ENCODE measurements around the gene TMEM181. TPM values are rescaled to one million over a fixed set of nuclear protein-coding genes. Genes with fewer than 3 reads are reported as not detected.

Gene TMEM181
- total and polyA plus RNA-seq, 4 experiments from 2014 or later = 4.3 to 28.0 (median 17.1) TPM

DNA sequence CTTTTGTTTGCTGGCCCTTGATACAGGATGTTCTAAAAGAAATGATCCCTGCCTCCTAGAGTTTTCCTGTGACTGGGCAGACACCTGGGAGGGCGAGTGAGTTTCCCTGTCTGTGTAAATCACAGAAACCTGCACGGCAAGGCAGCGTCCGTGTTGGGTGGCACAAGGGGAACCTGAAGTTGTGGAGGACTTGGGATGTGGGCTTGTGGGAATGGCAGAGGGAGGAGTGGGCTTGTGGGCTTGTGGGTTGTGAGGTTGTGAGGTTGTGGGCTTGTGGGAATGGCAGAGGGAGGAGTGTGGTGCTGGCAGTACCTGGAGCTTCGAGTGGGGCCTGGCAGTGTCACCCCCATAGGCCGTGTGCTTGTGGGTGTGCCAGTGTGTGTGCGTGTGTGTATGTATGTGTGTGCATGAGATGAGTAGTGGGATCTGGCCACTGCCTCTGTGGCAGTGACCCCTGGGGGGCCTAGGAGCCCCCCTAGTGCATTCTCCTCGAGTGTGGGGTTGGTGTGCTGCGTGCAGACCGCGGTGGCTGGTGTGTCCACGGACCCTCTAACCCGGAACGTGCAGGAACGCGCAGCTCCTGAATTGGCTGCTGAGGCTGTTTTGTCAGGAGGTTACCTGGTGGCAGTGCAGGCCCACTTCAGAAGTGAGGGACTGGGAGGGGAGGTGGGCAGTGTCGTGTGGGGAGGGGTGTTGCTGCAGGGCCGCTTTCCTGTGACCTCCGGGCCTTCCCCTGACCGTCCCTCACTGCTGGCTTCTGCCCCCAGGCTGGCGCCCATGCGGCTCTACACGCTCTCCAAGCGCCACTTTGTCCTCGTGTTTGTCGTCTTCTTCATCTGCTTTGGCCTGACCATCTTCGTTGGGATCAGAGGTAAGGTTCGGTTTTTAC, 13.0 kb downstream of the TMEM181 start:
- DNase-seq = no peak
- ChIA-PET CTCF (ENCODE audit: partially characterized antibody) (no interaction called here), POLR2A (ENCODE audit: partially characterized antibody) (interaction anchor here (0.9 to 1.4 kb wide), 2 partner anchors 14 to 71 kb away, joined by 3 read pairs; partner anchors contain the start of gene DYNLT1)
- Mint-ChIP-seq H3K27me3 (no peaks in the 10 kb centered on the region), H3K36me3 (peaks cover 32 to 36% of the 10 kb centered on the region in 2 donors), H3K27ac (peak overlapping the region in 6 of 7 donors; percentile 48 to 88 (median 80)), H3K9me3 (no peaks in the 10 kb centered on the region), H3K4me3 (peak overlapping the region in 4 of 8 donors; percentile 8 to 39 (median 27)), H3K4me1 (peaks cover 40 to 82% (median 62%) of the 10 kb centered on the region in 4 donors)
- Histone ChIP-seq H3K36me3 (ENCODE audit: insufficient read depth, low read length) (peaks cover 25% of the 10 kb centered on the region), H3K4me3 (ENCODE audit: low read length in 2 of 2) (no peak overlapping the region), H3K9me3 (ENCODE audit: control insufficient read depth in 1 of 2, low read length in 2 of 2) (no peaks in the 10 kb centered on the region), H3K4me1 (ENCODE audit: insufficient read depth, low read length) (peaks cover 58% of the 10 kb centered on the region), H3K27me3 (ENCODE audit: insufficient read depth, low read length) (no peaks in the 10 kb centered on the region), H3K27ac (ENCODE audit: low read depth, low read length) (no peak overlapping the region)
- intact Hi-C loops (cut with micrococcal nuclease) = no loop called here

DNA sequence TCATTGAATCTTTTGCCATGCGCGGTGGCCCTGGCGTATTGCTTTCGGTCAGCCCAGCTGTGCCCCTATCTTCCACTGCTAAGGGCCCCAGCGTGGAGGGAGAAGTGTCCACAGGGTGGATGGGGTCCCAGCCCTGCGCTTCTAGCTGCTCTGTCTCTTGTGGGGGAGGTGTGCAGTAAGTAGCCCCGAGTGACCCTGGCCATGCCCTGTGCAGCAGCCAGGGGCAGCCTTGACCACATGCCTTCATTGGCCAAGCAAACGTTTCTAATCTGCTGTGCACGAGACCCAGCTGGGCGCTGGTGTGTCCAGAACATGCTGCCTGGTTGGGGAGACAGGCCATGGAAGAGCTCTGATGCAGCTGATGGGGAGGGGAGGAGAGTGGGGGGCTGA, 13.6 kb downstream of the TMEM181 start:
- Histone ChIP-seq H3K36me3 (ENCODE audit: insufficient read depth, low read length) (peaks cover 25% of the 10 kb centered on the region), H3K9me3 (ENCODE audit: control insufficient read depth in 1 of 2, low read length in 2 of 2) (no peaks in the 10 kb centered on the region), H3K27ac (ENCODE audit: low read depth, low read length) (no peak overlapping the region), H3K27me3 (ENCODE audit: insufficient read depth, low read length) (no peaks in the 10 kb centered on the region), H3K4me3 (ENCODE audit: low read length in 2 of 2) (no peak overlapping the region), H3K4me1 (ENCODE audit: insufficient read depth, low read length) (peaks cover 52% of the 10 kb centered on the region)
- intact Hi-C loops (cut with micrococcal nuclease) = no loop called here
- Mint-ChIP-seq H3K27me3 (no peaks in the 10 kb centered on the region), H3K4me1 (peaks cover 36 to 81% (median 58%) of the 10 kb centered on the region in 4 donors), H3K27ac (peak overlapping the region in 5 of 7 donors; percentile 42 to 78 (median 46)), H3K4me3 (peak overlapping the region in 3 of 8 donors; percentile 8 to 29 (median 20)), H3K36me3 (peaks cover 37 to 38% of the 10 kb centered on the region in 2 donors), H3K9me3 (no peaks in the 10 kb centered on the region)
- ChIA-PET POLR2A (ENCODE audit: partially characterized antibody) (interaction anchor here (0.9 kb wide), 1 partner anchor 14 kb away, joined by 3 read pairs; no protein-coding TSS in a partner anchor), CTCF (ENCODE audit: partially characterized antibody) (no interaction called here)
- no peak for DNase-seq

- Histone ChIP-seq H3K27me3 (ENCODE audit: insufficient read depth, low read length) (no peaks in the 10 kb centered on the region), H3K4me1 (ENCODE audit: insufficient read depth, low read length) (peaks cover 46% of the 10 kb centered on the region), H3K4me3 (ENCODE audit: low read length in 2 of 2) (no peak overlapping the region), H3K9me3 (ENCODE audit: control insufficient read depth in 1 of 2, low read length in 2 of 2) (no peaks in the 10 kb centered on the region), H3K36me3 (ENCODE audit: insufficient read depth, low read length) (peaks cover 25% of the 10 kb centered on the region), H3K27ac (ENCODE audit: low read depth, low read length) (no peak overlapping the region)
- peaks cover 37 to 38% of the 10 kb centered on the region in 2 donors for H3K36me3 Mint-ChIP-seq
- DNase-seq = no peak
- peak overlapping the region in 4 of 7 donors; percentile 7 to 85 (median 31) for H3K27ac Mint-ChIP-seq
- H3K27me3 Mint-ChIP-seq = no peaks in the 10 kb centered on the region
- ChIA-PET POLR2A (ENCODE audit: partially characterized antibody) (no interaction called here), CTCF (ENCODE audit: partially characterized antibody) (no interaction called here)
- H3K4me3 Mint-ChIP-seq = no peak overlapping the region
- intact Hi-C loops (cut with micrococcal nuclease) = no loop called here
- H3K9me3 Mint-ChIP-seq = no peaks in the 10 kb centered on the region
- peaks cover 32 to 72% (median 53%) of the 10 kb centered on the region in 4 donors for H3K4me1 Mint-ChIP-seq
Observed at GRCh38 chr6:158574800-158575199, 14.9 kb downstream of the TMEM181 start.

DNA sequence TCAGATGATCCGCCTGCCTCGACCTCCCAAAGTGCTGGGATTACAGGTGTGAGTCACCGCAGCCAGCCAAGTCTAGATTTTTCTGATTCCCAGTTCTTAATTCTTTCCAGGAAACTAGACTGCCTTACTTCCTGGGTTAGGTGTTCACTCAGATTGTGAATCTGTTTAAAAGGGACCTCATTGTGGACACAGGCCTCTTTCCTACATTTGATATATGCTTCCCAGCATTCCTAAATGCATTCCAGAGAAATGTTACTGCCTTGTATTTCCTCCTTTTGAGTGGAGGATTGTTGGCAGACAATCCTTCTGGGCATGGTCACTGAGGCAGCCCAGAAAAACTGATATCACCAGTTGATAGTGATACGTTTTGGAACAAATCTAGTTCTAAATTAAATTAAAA, 15.7 kb downstream of the TMEM181 start:
- ChIA-PET CTCF (ENCODE audit: partially characterized antibody) (no interaction called here), POLR2A (ENCODE audit: partially characterized antibody) (no interaction called here)
- no peaks in the 10 kb centered on the region for H3K27me3 Mint-ChIP-seq
- intact Hi-C loops (cut with micrococcal nuclease) = no loop called here
- H3K9me3 Mint-ChIP-seq = no peaks in the 10 kb centered on the region
- Histone ChIP-seq H3K27ac (ENCODE audit: low read depth, low read length) (no peak overlapping the region), H3K4me1 (ENCODE audit: insufficient read depth, low read length) (peaks cover 46% of the 10 kb centered on the region), H3K4me3 (ENCODE audit: low read length in 2 of 2) (no peak overlapping the region), H3K36me3 (ENCODE audit: insufficient read depth, low read length) (peaks cover 25% of the 10 kb centered on the region), H3K27me3 (ENCODE audit: insufficient read depth, low read length) (no peaks in the 10 kb centered on the region), H3K9me3 (ENCODE audit: control insufficient read depth in 1 of 2, low read length in 2 of 2) (no peaks in the 10 kb centered on the region)
- peaks cover 30 to 64% (median 47%) of the 10 kb centered on the region in 4 donors for H3K4me1 Mint-ChIP-seq
- no peak for DNase-seq
- peaks cover 34 to 41% of the 10 kb centered on the region in 2 donors for H3K36me3 Mint-ChIP-seq
- no peak overlapping the region for H3K27ac Mint-ChIP-seq
- H3K4me3 Mint-ChIP-seq = no peak overlapping the region

DNA sequence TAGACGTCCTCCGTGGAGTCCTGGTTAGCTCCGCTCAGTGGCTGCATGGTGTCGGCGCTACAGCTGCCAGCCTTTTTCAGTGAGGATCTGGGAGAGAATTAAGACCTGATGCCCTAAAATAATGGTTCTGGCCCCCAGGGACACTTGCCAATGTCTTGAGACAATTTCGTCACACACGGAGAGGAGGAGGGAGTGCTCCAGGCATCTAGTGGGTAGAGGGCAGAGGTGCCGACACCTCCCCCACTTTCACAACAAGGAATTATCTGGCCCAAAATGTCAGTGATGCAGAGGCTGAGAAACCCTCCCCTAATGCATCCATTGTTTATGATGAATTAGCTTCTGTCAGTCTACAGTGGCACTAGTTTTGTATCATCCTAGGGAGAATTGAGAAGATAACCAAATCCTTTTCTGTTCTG, 24.4 kb downstream of the TMEM181 start:
- H3K36me3 ChIP-seq (ENCODE audit: insufficient read depth, low read length) = peaks cover 45% of the 10 kb centered on the region
- H3K36me3 Mint-ChIP-seq = peaks cover 53 to 75% of the 10 kb centered on the region in 2 donors
- peaks cover 0 to 9% (median 0%) of the 10 kb centered on the region in 4 donors for H3K4me1 Mint-ChIP-seq
- H3K27ac ChIP-seq (ENCODE audit: low read depth, low read length) = no peak overlapping the region
- H3K27me3 Mint-ChIP-seq = no peaks in the 10 kb centered on the region
- intact Hi-C loops (cut with micrococcal nuclease) = no loop called here
- peaks cover 0 to 2% (median 0%) of the 10 kb centered on the region in 8 donors for H3K9me3 Mint-ChIP-seq
- H3K4me3 Mint-ChIP-seq = no peak overlapping the region
- no peaks in the 10 kb centered on the region for H3K9me3 ChIP-seq (ENCODE audit: control insufficient read depth in 1 of 2, low read length in 2 of 2)
- DNase-seq = no peak
- H3K4me3 ChIP-seq (ENCODE audit: low read length in 2 of 2) = no peak overlapping the region
- no peaks in the 10 kb centered on the region for H3K4me1 ChIP-seq (ENCODE audit: insufficient read depth, low read length)
- POLR2A ChIA-PET (ENCODE audit: partially characterized antibody) = no interaction called here
- CTCF ChIA-PET (ENCODE audit: partially characterized antibody) = interaction anchor here (1.0 kb wide), 1 partner anchor 21 kb away, joined by 4 read pairs; no protein-coding TSS in a partner anchor
- peak overlapping the region in 2 of 7 donors; percentile 10 to 21 for H3K27ac Mint-ChIP-seq
- no peaks in the 10 kb centered on the region for H3K27me3 ChIP-seq (ENCODE audit: insufficient read depth, low read length)

DNA sequence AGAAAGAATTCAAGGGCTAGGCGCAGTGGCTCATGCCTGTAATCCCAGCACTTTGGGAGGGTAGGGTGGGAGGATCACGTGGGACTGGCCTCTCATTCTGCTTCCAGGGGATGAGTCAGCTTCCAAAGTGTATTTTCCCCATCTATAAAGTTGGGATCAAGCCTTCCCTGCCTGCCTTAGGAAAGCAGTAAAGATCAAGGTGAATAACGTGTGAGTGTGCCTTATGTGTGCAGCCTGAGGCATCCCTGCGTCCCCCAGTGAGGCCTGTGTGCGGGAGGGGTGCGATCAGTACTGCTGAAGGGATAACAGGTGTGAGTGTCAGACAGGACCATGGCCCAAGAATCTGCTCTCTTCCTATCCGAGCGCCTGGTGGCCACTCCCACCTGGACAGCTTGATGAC, 26.8 kb downstream of the TMEM181 start:
- Histone ChIP-seq H3K36me3 (ENCODE audit: insufficient read depth, low read length) (peaks cover 67% of the 10 kb centered on the region), H3K27ac (ENCODE audit: low read depth, low read length) (no peak overlapping the region), H3K9me3 (ENCODE audit: control insufficient read depth in 1 of 2, low read length in 2 of 2) (no peaks in the 10 kb centered on the region), H3K4me1 (ENCODE audit: insufficient read depth, low read length) (no peaks in the 10 kb centered on the region), H3K4me3 (ENCODE audit: low read length in 2 of 2) (no peak overlapping the region), H3K27me3 (ENCODE audit: insufficient read depth, low read length) (no peaks in the 10 kb centered on the region)
- intact Hi-C loops (cut with micrococcal nuclease) = no loop called here
- Mint-ChIP-seq H3K36me3 (peaks cover 68 to 91% of the 10 kb centered on the region in 2 donors), H3K27ac (no peak overlapping the region), H3K4me1 (peaks cover 0 to 4% (median 0%) of the 10 kb centered on the region in 4 donors), H3K4me3 (no peak overlapping the region), H3K27me3 (no peaks in the 10 kb centered on the region), H3K9me3 (peaks cover 0 to 2% (median 0%) of the 10 kb centered on the region in 8 donors)
- DNase-seq = no peak
- CTCF ChIA-PET (ENCODE audit: partially characterized antibody) = no interaction called here
- POLR2A ChIA-PET (ENCODE audit: partially characterized antibody) = no interaction called here

DNA sequence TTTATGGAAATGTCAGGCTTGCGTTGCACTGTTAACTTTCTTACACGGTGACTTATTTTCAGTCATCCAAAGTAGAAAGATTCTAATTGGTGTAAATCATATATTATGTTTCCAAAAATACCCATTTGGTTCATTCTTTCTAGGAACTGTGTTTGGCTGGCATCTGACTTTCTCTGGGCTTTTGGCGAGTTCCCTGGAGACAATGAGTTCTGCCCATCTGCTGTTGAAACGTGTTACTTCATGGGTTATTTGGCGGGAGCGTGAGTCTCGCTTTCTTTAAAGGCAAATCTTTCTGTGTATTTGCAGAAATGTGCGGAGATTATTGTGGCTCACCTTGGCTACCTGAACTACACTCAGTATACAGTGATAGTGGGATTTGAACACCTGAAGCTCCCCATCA, 29.5 kb downstream of the TMEM181 start:
- intact Hi-C loops (cut with micrococcal nuclease) = no loop called here
- Histone ChIP-seq H3K4me3 (ENCODE audit: low read length in 2 of 2) (no peak overlapping the region), H3K36me3 (ENCODE audit: insufficient read depth, low read length) (peaks cover 82% of the 10 kb centered on the region), H3K4me1 (ENCODE audit: insufficient read depth, low read length) (no peaks in the 10 kb centered on the region), H3K27ac (ENCODE audit: low read depth, low read length) (no peak overlapping the region), H3K27me3 (ENCODE audit: insufficient read depth, low read length) (no peaks in the 10 kb centered on the region), H3K9me3 (ENCODE audit: control insufficient read depth in 1 of 2, low read length in 2 of 2) (no peaks in the 10 kb centered on the region)
- Mint-ChIP-seq H3K27ac (peak overlapping the region in 1 of 7 donors; percentile 66), H3K9me3 (peaks cover 0 to 2% (median 0%) of the 10 kb centered on the region in 8 donors), H3K27me3 (no peaks in the 10 kb centered on the region), H3K4me1 (peaks cover 0 to 4% (median 0%) of the 10 kb centered on the region in 4 donors), H3K4me3 (no peak overlapping the region), H3K36me3 (peaks cover 69 to 89% of the 10 kb centered on the region in 2 donors)
- ChIA-PET CTCF (ENCODE audit: partially characterized antibody) (interaction anchor here (1.0 to 1.7 kb wide), 2 partner anchors 15 to 368 kb away, joined by 3 read pairs; no protein-coding TSS in a partner anchor), POLR2A (ENCODE audit: partially characterized antibody) (interaction anchor here (1.8 kb wide), 1 partner anchor 22 kb away, joined by 5 read pairs; no protein-coding TSS in a partner anchor)
- no peak for DNase-seq

Measured in CD4-positive, alpha-beta memory T cell (primary cell).